BJ (cell line): Measurements from ENCODE around the gene CRISP2. TPM values are rescaled to one million over a fixed set of nuclear protein-coding genes. Genes with fewer than 3 reads are reported as not detected.

ENCODE experiments used
- CTCF ChIA-PET: fragments of 350-600 bp; formaldehyde crosslinking; extraction: SDS; loops from one replicate; lab custom pipeline; 2021; ENCODE audit warnings: antibody characterized with exemption, inconsistent platforms; lab: Yijun Ruan, JAX
- POLR2A ChIA-PET: fragments of 300-600 bp; sonication (Branson Sonifier 250); formaldehyde crosslinking; extraction: SDS; loops from one replicate; lab custom pipeline; 2021; ENCODE audit warnings: antibody characterized with exemption; lab: Charles Lee
- DNase-seq: peaks from one replicate; pipeline ENCODE4 v3.0.0-alpha.2; 2011; ENCODE audit warnings: low read depth
- H3K27me3 ChIP-seq: 2 replicates; pipeline ENCODE4 v1.6.0; 2011; ENCODE audit warnings: low read length; ENCODE audit not compliant: control insufficient read depth, insufficient read depth
- H3K36me3 ChIP-seq: 2 replicates; pipeline ENCODE4 v1.5.1; 2011; ENCODE audit warnings: low read length; ENCODE audit not compliant: control insufficient read depth, insufficient read depth
- H3K4me3 ChIP-seq: 2 replicates; pipeline ENCODE4 v1.5.1; 2011; ENCODE audit warnings: low read depth, mild to moderate bottlenecking, control low read depth, low read length
- CTCF ChIP-seq: IDR thresholded peaks from 2 replicates; pipeline ENCODE4 v1.5.1; 2011; ENCODE audit warnings: low read depth, mild to moderate bottlenecking, control low read depth, inconsistent platforms, low read length, moderate library complexity; ENCODE audit not compliant: insufficient read depth
- polyA plus RNA-seq: library from polyadenylated mRNA; depleted of rRNA; stranded (reverse); fragments of >200 nt; gene quantifications from 2 replicates; pipeline ENCODE4 v1.2.3, GENCODE V29; 2011

CRISP2 gene
- polyA plus RNA-seq, 1 experiment = not detected

- DNase-seq = no peak
- Histone ChIP-seq H3K27me3 (no peaks in the 10 kb centered on the region), H3K36me3 (no peaks in the 10 kb centered on the region), H3K4me3 (no peak overlapping the region)
- TF ChIP-seq CTCF = no peak
- ChIA-PET POLR2A (no interaction called here), CTCF (no interaction called here)
Measured at GRCh38 chr6:49662892-49663261, 50.5 kb downstream of the CRISP2 start.

- ChIA-PET CTCF (no interaction called here), POLR2A (no interaction called here)
- DNase-seq = no peak
- Histone ChIP-seq H3K4me3 (no peak overlapping the region), H3K36me3 (no peaks in the 10 kb centered on the region), H3K27me3 (no peaks in the 10 kb centered on the region)
- no peak for TF ChIP-seq CTCF
Measured at GRCh38 chr6:49662231-49662891, 51.0 kb downstream of the CRISP2 start.

GRCh38 chr6:49653942-49654341, 59.4 kb downstream of the CRISP2 start:
- TF ChIP-seq CTCF = no peak
- no peak overlapping the region for H3K4me3 ChIP-seq
- ChIA-PET POLR2A (no interaction called here), CTCF (no interaction called here)
- no peaks in the 10 kb centered on the region for H3K27me3 ChIP-seq
- DNase-seq = no peak
- H3K36me3 ChIP-seq = no peaks in the 10 kb centered on the region

- H3K27me3 ChIP-seq = no peaks in the 10 kb centered on the region
- H3K36me3 ChIP-seq = no peaks in the 10 kb centered on the region
- DNase-seq = no peak
- TF ChIP-seq CTCF = no peak
- ChIA-PET CTCF (no interaction called here), POLR2A (no interaction called here)
- H3K4me3 ChIP-seq = no peak overlapping the region
Measured at GRCh38 chr6:49653438-49653837, 59.9 kb downstream of the CRISP2 start.

GRCh38 chr6:49651239-49651638, 62.1 kb downstream of the CRISP2 start:
- DNase-seq = no peak
- CTCF ChIA-PET = interaction anchor here (0.7 kb wide), 1 partner anchor 28 kb away, joined by 3 read pairs; no protein-coding TSS in a partner anchor
- Histone ChIP-seq H3K27me3 (no peaks in the 10 kb centered on the region), H3K4me3 (no peak overlapping the region), H3K36me3 (no peaks in the 10 kb centered on the region)
- no peak for TF ChIP-seq CTCF
- POLR2A ChIA-PET = interaction anchor here (0.6 kb wide), 1 partner anchor 912 kb away, joined by 5 read pairs; no protein-coding TSS in a partner anchor
